ENCODE measurements around the gene SPNS2.
A peak's percentile ranks its signal among the peaks of the same experiment; 100 is the strongest.

Gene SPNS2

GRCh38 chr17:4547118-4547906, 48.6 kb downstream of the SPNS2 start:
- Histone ChIP-seq H3K27ac (ENCODE audit: low read depth, low read length) (no peak overlapping the region), H3K27me3 (ENCODE audit: insufficient read depth, low read length) (no peaks in the 10 kb centered on the region), H2AFZ (ENCODE audit: low read length, unreplicated experiment) (no peak overlapping the region), H3K36me3 (ENCODE audit: insufficient read depth, low read length) (peaks cover 23% of the 10 kb centered on the region; the same call in 1 of the 2 replicates), H3K79me2 (ENCODE audit: control insufficient read depth, insufficient read depth, low read length, unreplicated experiment) (peaks cover under 1% of the 10 kb centered on the region), H3K4me1 (ENCODE audit: control insufficient read depth, insufficient read depth, low read length, unreplicated experiment) (peaks cover 4% of the 10 kb centered on the region), H3K4me3 (ENCODE audit: low read depth, low read length) (no peak overlapping the region)

GRCh38 chr17:4548061-4548461, 49.4 kb downstream of the SPNS2 start:
- no peak overlapping the region for H3K4me3 ChIP-seq (ENCODE audit: low read depth, low read length)
- peaks cover 3% of the 10 kb centered on the region for H3K79me2 ChIP-seq (ENCODE audit: control insufficient read depth, insufficient read depth, low read length, unreplicated experiment)
- no peak overlapping the region for H3K27ac ChIP-seq (ENCODE audit: low read depth, low read length)
- H2AFZ ChIP-seq (ENCODE audit: low read length, unreplicated experiment): no peak overlapping the region
- H3K4me1 ChIP-seq (ENCODE audit: control insufficient read depth, insufficient read depth, low read length, unreplicated experiment): peaks cover 4% of the 10 kb centered on the region
- no peaks in the 10 kb centered on the region for H3K27me3 ChIP-seq (ENCODE audit: insufficient read depth, low read length)
- H3K36me3 ChIP-seq (ENCODE audit: insufficient read depth, low read length): peaks cover 27% of the 10 kb centered on the region; the same call in 1 of the 2 replicates

DNA sequence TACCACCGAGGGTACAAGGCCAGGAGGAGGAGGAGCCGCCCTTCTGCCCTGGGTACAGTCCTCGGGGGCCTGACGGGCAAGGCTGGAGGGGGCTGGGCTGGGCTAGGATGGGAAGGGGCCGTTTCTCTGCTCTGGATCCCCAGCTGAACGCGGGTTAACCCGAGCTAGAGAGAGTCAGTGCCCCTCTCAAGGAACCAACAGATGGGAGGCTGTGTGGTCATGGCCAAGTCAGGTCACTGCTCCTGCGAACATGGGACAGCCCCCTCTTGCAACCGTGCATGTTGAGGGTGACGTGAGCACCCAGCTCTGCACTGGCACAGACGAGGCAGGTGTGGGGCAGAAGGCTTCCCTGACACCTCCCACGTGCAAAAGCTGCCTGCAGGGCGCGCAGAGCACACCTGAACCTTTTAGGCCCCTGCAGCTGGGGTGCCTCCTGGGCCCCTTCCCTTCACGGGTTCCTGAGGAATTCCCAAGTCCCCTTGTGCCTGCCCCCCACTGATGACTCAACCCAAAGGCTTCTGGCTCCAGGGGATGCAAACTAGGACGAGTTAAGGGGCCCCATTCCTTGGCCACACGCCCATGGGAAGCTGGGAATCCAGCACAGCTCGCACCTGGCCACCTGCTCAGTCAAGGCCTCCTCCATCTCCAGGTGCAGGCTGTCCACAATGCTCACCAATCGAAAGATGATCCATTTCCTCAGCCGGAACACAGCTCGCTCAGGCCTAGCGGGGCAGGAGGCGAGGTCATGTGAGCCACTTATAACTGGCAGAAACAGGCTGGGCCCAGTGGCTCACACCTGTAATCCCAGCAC, 50.2 kb downstream of the SPNS2 start:
- Histone ChIP-seq H2AFZ (ENCODE audit: low read length, unreplicated experiment) (no peak overlapping the region), H3K79me2 (ENCODE audit: control insufficient read depth, insufficient read depth, low read length, unreplicated experiment) (peaks cover 10% of the 10 kb centered on the region), H3K27ac (ENCODE audit: low read depth, low read length) (no peak overlapping the region), H3K27me3 (ENCODE audit: insufficient read depth, low read length) (no peaks in the 10 kb centered on the region), H3K4me3 (ENCODE audit: low read depth, low read length) (no peak overlapping the region), H3K4me1 (ENCODE audit: control insufficient read depth, insufficient read depth, low read length, unreplicated experiment) (peaks cover 8% of the 10 kb centered on the region), H3K36me3 (ENCODE audit: insufficient read depth, low read length) (peaks cover 29% of the 10 kb centered on the region; the same call in 1 of the 2 replicates)

DNA sequence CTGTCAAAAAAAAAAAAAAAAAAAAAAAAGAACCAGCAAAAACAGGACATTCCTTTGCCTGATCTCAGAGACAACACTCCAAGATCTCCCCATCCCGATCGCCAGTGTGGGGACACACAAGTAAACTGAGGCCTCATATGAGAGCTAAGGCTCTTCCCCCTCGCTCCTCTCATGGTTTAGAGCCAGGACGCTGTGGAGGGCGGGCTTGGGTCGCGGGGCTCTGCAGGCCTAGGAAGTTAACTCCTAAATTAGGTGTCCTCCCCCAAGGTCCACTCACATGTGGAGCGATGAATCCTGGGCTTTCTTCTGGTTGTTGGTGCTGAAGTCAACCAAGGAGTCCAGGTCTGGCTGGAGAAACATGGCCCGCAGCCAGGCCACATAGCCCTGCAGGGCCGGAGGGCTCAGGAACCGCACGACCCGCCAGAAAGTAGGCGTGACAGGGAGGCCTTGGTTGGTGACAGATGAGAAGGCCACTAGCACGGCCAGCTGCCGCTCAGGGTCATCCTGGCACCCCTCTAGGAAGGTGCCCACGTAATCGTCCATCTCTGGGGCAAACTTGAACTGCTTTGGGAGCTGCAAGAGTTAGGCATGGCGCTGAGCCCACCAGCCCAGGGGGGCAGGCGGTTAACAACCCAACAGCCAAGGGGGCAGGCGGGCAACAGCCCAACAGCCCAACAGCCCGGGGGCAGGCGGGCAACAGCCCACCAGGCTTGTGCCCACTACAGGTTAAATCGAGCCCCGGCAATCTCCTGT, 51.3 kb downstream of the SPNS2 start:
- Histone ChIP-seq H3K4me3 (ENCODE audit: low read depth, low read length) (no peak overlapping the region), H3K27me3 (ENCODE audit: insufficient read depth, low read length) (no peaks in the 10 kb centered on the region), H3K4me1 (ENCODE audit: control insufficient read depth, insufficient read depth, low read length, unreplicated experiment) (peaks cover 12% of the 10 kb centered on the region), H3K27ac (ENCODE audit: low read depth, low read length) (no peak overlapping the region), H3K79me2 (ENCODE audit: control insufficient read depth, insufficient read depth, low read length, unreplicated experiment) (peaks cover 20% of the 10 kb centered on the region), H2AFZ (ENCODE audit: low read length, unreplicated experiment) (no peak overlapping the region), H3K36me3 (ENCODE audit: insufficient read depth, low read length) (peaks cover 29% of the 10 kb centered on the region; the same call in 1 of the 2 replicates)

GRCh38 chr17:4550534-4551039, 51.9 kb downstream of the SPNS2 start:
- Histone ChIP-seq H3K27ac (ENCODE audit: low read depth, low read length) (no peak overlapping the region), H3K4me1 (ENCODE audit: control insufficient read depth, insufficient read depth, low read length, unreplicated experiment) (peaks cover 12% of the 10 kb centered on the region), H3K79me2 (ENCODE audit: control insufficient read depth, insufficient read depth, low read length, unreplicated experiment) (peaks cover 22% of the 10 kb centered on the region), H3K27me3 (ENCODE audit: insufficient read depth, low read length) (no peaks in the 10 kb centered on the region), H2AFZ (ENCODE audit: low read length, unreplicated experiment) (no peak overlapping the region), H3K4me3 (ENCODE audit: low read depth, low read length) (no peak overlapping the region), H3K36me3 (ENCODE audit: insufficient read depth, low read length) (peaks cover 29% of the 10 kb centered on the region; the same call in 1 of the 2 replicates)

DNA sequence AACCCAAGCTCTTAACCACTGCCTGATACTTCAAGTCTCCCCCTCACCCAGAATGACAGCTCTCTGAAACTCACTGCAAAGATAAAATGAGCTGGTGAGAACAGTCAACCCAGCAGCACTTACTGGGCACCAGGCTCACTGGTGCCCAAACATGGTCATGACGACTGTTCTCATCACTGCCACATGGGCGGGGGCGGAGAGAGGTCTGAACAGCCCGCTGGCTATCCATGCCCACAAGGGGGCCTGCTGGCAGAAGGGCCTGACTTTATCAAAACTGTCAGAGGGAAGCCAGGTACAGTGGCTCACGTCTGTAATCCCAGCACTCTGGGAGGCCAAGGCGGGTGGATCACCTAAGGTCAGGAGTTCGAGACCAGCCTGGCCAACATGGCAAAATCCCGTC, 52.5 kb downstream of the SPNS2 start:
- H3K27ac ChIP-seq (ENCODE audit: low read depth, low read length): no peak overlapping the region
- H2AFZ ChIP-seq (ENCODE audit: low read length, unreplicated experiment): no peak overlapping the region
- no peaks in the 10 kb centered on the region for H3K27me3 ChIP-seq (ENCODE audit: insufficient read depth, low read length)
- peaks cover 29% of the 10 kb centered on the region; the same call in 1 of the 2 replicates for H3K36me3 ChIP-seq (ENCODE audit: insufficient read depth, low read length)
- no peak overlapping the region for H3K4me3 ChIP-seq (ENCODE audit: low read depth, low read length)
- H3K79me2 ChIP-seq (ENCODE audit: control insufficient read depth, insufficient read depth, low read length, unreplicated experiment): peaks cover 22% of the 10 kb centered on the region
- H3K4me1 ChIP-seq (ENCODE audit: control insufficient read depth, insufficient read depth, low read length, unreplicated experiment): peaks cover 18% of the 10 kb centered on the region

DNA sequence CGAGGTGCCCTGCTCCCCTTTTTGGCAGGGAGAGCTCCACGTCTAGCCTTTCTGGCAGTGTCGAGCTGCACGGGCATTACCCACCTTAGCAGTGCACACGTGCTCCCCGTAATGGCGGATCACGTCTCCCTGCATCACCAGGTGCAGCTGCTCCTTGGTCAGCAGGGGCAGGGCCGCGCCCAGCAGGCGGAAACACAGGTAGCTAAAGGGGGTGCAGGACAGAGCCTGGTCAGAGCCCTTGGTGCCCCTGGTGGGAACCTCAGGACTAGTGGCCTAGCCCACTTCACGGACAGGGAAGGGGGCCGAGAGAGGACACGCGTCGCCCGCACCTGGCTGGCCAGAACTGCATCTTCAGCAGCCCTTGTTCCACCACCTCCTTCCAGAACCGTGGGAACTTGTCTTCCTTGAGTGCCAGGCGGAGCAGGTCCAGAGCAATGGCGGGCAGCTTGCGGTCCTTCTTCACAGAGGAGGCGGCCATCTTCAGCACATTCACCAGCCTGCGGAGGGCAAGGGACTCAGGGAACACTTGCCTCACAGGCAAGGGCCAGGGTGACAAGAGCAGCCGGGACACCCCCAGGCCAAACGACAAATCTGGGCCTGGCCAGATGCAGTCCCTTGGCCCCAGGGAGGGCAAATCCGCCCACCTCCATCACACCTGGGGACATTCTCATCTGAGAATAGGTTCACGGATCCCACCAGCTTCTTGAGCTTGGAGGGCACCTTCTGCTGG, 53.3 kb downstream of the SPNS2 start:
- Histone ChIP-seq H3K36me3 (ENCODE audit: insufficient read depth, low read length) (peaks cover 29% of the 10 kb centered on the region; the same call in 1 of the 2 replicates), H3K4me3 (ENCODE audit: low read depth, low read length) (no peak overlapping the region)

GRCh38 chr17:4553669-4554068, 55.0 kb downstream of the SPNS2 start:
- Histone ChIP-seq H3K4me1 (ENCODE audit: control insufficient read depth, insufficient read depth, low read length, unreplicated experiment) (peaks cover 19% of the 10 kb centered on the region), H3K4me3 (ENCODE audit: low read depth, low read length) (peak overlapping the region; percentile 75), H3K27me3 (ENCODE audit: insufficient read depth, low read length) (no peaks in the 10 kb centered on the region), H3K27ac (ENCODE audit: low read depth, low read length) (no peak overlapping the region), H3K79me2 (ENCODE audit: control insufficient read depth, insufficient read depth, low read length, unreplicated experiment) (peaks cover 22% of the 10 kb centered on the region), H3K36me3 (ENCODE audit: insufficient read depth, low read length) (peaks cover 22% of the 10 kb centered on the region; the same call in 1 of the 2 replicates), H2AFZ (ENCODE audit: low read length, unreplicated experiment) (no peak overlapping the region)

More for the DNA sequence above, 53.3 kb downstream of the SPNS2 start:
- Histone ChIP-seq H3K27me3 (ENCODE audit: insufficient read depth, low read length) (no peaks in the 10 kb centered on the region), H2AFZ (ENCODE audit: low read length, unreplicated experiment) (no peak overlapping the region), H3K4me1 (ENCODE audit: control insufficient read depth, insufficient read depth, low read length, unreplicated experiment) (peaks cover 19% of the 10 kb centered on the region), H3K27ac (ENCODE audit: low read depth, low read length) (no peak overlapping the region), H3K79me2 (ENCODE audit: control insufficient read depth, insufficient read depth, low read length, unreplicated experiment) (peaks cover 22% of the 10 kb centered on the region)

- no peak overlapping the region for H2AFZ ChIP-seq (ENCODE audit: low read length, unreplicated experiment)
- H3K27ac ChIP-seq (ENCODE audit: low read depth, low read length): no peak overlapping the region
- H3K79me2 ChIP-seq (ENCODE audit: control insufficient read depth, insufficient read depth, low read length, unreplicated experiment): peaks cover 22% of the 10 kb centered on the region
- H3K4me3 ChIP-seq (ENCODE audit: low read depth, low read length): peak overlapping the region; percentile 75
- peaks cover 22% of the 10 kb centered on the region; the same call in 1 of the 2 replicates for H3K36me3 ChIP-seq (ENCODE audit: insufficient read depth, low read length)
- peaks cover 15% of the 10 kb centered on the region for H3K4me1 ChIP-seq (ENCODE audit: control insufficient read depth, insufficient read depth, low read length, unreplicated experiment)
- no peaks in the 10 kb centered on the region for H3K27me3 ChIP-seq (ENCODE audit: insufficient read depth, low read length)
These were observed 55.8 kb downstream of the SPNS2 start for GRCh38 chr17:4554441-4554996.
